ENCODE results near the gene KPRP. TPM values are rescaled to one million over a fixed set of nuclear protein-coding genes. Genes with fewer than 3 reads are reported as not detected.

KPRP gene
- total RNA-seq = 1 to 10 TPM in 2 of 4 donors, under 1 TPM in 2; 0.09 to 3.7 (median 1.2) TPM

DNA sequence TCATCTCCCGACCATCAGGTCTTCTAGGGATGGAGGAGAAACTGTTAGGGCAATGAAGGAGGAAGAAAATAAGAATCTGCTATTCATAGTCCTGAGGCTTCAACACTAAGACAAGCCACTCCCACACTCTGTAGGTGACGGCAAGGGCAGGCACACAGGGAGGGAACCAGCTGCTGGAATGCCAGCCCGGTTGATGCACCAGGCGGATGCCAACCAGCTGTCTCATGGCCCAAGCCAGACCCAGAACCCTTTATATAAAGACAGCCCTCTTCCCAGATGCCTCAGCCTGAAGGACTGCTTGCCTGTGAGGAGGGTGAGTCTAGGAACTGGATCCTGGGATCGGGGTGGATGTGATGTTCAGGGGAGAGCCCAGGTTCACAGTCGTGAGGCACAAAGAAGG lies at the start of gene KPRP:
Gene KPRP (plus strand): TSS at position 279 of the 400 bp plus-strand sequence. CDS start 1,564 bp downstream, outside the sequence.
- H3K27ac ChIP-seq = peak within 1 kb of the TSS in 2 of 4 donors; percentile 14 to 30
- intact Hi-C loops (cut with DNase I) = no loop called here
- TF ChIP-seq POLR2A (IDR thresholded peaks at IDR 0.05) (no peak), CTCF (IDR thresholded peaks at IDR 0.05) (no peak)
- peaks cover 0 to 47% (median 0%) of the 10 kb centered on the region in 3 donors for H3K4me1 ChIP-seq
- 45 to 69% methylated on average over 6 of the region's 6 CpGs for WGBS, 2 donors
- H3K9me3 ChIP-seq = no peaks in the 10 kb centered on the region
- H3K36me3 ChIP-seq = no peaks in the 10 kb centered on the region
- no peak for DNase-seq
- peak within 1 kb of the TSS in 1 of 4 donors; percentile 2 for H3K4me3 ChIP-seq
- peaks cover 0 to 3% (median 0%) of the 10 kb centered on the region in 4 donors for H3K27me3 ChIP-seq

GRCh38 chr1:152718238-152718637 lies 39.6 kb upstream of the KPRP start:
- no peak for TF ChIP-seq POLR2A (IDR thresholded peaks at IDR 0.05)
- TF ChIP-seq CTCF (IDR thresholded peaks at IDR 0.05) = no peak
- Histone ChIP-seq H3K27ac (no peak overlapping the region), H3K4me3 (no peak overlapping the region), H3K27me3 (no peaks in the 10 kb centered on the region), H3K4me1 (peaks cover 0 to 5% (median 0%) of the 10 kb centered on the region in 3 donors), H3K9me3 (peaks cover 0 to 5% (median 0%) of the 10 kb centered on the region in 3 donors), H3K36me3 (no peaks in the 10 kb centered on the region)
- intact Hi-C loops (cut with DNase I) = no loop called here
- no peak for DNase-seq

- Histone ChIP-seq H3K4me1 (no peaks in the 10 kb centered on the region), H3K9me3 (no peaks in the 10 kb centered on the region), H3K36me3 (no peaks in the 10 kb centered on the region), H3K27me3 (peaks cover 0 to 7% (median 0%) of the 10 kb centered on the region in 4 donors), H3K4me3 (no peak overlapping the region), H3K27ac (no peak overlapping the region)
- DNase-seq = no peak
- intact Hi-C loops (cut with DNase I) = no loop called here
- TF ChIP-seq CTCF (IDR thresholded peaks at IDR 0.05) = no peak
- TF ChIP-seq POLR2A (IDR thresholded peaks at IDR 0.05) = no peak
Observed at GRCh38 chr1:152725261-152725660, 32.6 kb upstream of the KPRP start.

- H3K9me3 ChIP-seq = no peaks in the 10 kb centered on the region
- no peak for DNase-seq
- 67 to 88% methylated on average over 1 of the region's 1 CpG for WGBS, 2 donors
- no peaks in the 10 kb centered on the region for H3K36me3 ChIP-seq
- TF ChIP-seq POLR2A (IDR thresholded peaks at IDR 0.05) = no peak
- no peak for TF ChIP-seq CTCF (IDR thresholded peaks at IDR 0.05)
- no peaks in the 10 kb centered on the region for H3K4me1 ChIP-seq
- H3K27me3 ChIP-seq = peaks cover 0 to 7% (median 0%) of the 10 kb centered on the region in 4 donors
- intact Hi-C loops (cut with DNase I) = no loop called here
- no peak overlapping the region for H3K4me3 ChIP-seq
- H3K27ac ChIP-seq = no peak overlapping the region
Observed at GRCh38 chr1:152728986-152729385, 28.8 kb upstream of the KPRP start.

DNA sequence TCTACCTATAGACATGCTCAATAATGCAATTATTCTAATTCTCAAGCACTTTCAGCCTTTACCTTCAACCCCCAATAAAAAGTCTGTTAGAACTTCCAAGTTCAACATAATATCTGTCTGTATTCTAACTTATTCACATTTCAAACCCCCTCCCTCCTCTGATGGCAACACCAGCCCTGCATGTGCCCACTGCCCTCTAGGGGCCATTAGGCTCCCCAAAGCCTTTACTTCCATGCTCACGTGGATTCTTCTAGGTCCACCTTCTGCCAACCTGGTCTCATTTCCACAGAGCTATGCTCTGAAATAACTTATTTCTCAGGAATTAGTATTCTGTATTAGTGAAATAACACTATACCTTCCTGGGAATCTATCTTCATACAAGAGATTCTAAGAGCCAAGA lies 22.2 kb upstream of the KPRP start:
- no peaks in the 10 kb centered on the region for H3K36me3 ChIP-seq
- WGBS, 2 donors = 36 to 56% methylated on average over 1 of the region's 1 CpG
- no peaks in the 10 kb centered on the region for H3K9me3 ChIP-seq
- no peak overlapping the region for H3K4me3 ChIP-seq
- no peaks in the 10 kb centered on the region for H3K27me3 ChIP-seq
- peaks cover 0 to 4% (median 0%) of the 10 kb centered on the region in 3 donors for H3K4me1 ChIP-seq
- TF ChIP-seq CTCF (IDR thresholded peaks at IDR 0.05) (no peak), POLR2A (IDR thresholded peaks at IDR 0.05) (no peak)
- no peak overlapping the region for H3K27ac ChIP-seq
- intact Hi-C loops (cut with DNase I) = no loop called here
- DNase-seq = no peak

Measured in esophagus squamous epithelium (tissue), 5 donors.